ENCODE measurements around the gene NOX5. TPM values are rescaled to one million over a fixed set of nuclear protein-coding genes. Genes with fewer than 3 reads are reported as not detected.

NOX5 gene
- total and polyA plus RNA-seq, 2 donors (not counting 1 experiment from before 2014, with no cell fraction given): 0.01 to 0.05 TPM

Other genes with a start within 250 kb of the NOX5 start
- 153 and 163 TPM in 2 replicates for gene ANP32A, start 193.8 kb upstream of the NOX5 start, total RNA-seq
- 26.4 and 38.7 TPM in 2 replicates for gene ANP32A, start 193.8 kb upstream of the NOX5 start, polyA plus RNA-seq
- gene SPESP1, start 84.2 kb upstream of the NOX5 start, total RNA-seq: 0.22 and 1.1 TPM in 2 replicates
- 0.13 and 0.17 TPM in 2 replicates for gene SPESP1, start 84.2 kb upstream of the NOX5 start, polyA plus RNA-seq
- gene GLCE, start 145.9 kb downstream of the NOX5 start, total RNA-seq: 5.3 and 5.4 TPM in 2 replicates
- gene GLCE, start 145.9 kb downstream of the NOX5 start, polyA plus RNA-seq: 2.3 and 3.0 TPM in 2 replicates